SK-N-SH (cell line): ENCODE results near the gene MAP2. TPM values are rescaled to one million over a fixed set of nuclear protein-coding genes. Genes with fewer than 3 reads are reported as not detected.

Source experiments
- CTCF ChIA-PET: fragments of 300-600, 350-600 bp; formaldehyde crosslinking; extraction: SDS; loops from one replicate; lab custom pipeline; 2021; lab: Yijun Ruan, JAX
- POLR2A ChIA-PET: fragments of 350-600 bp; sonication (Branson Sonifier 250); formaldehyde crosslinking; extraction: SDS; loops from one replicate; lab custom pipeline; 2020; ENCODE audit warnings: antibody characterized with exemption, inconsistent platforms; lab: Yijun Ruan, JAX
- DNase-seq: peaks from one replicate; pipeline ENCODE4 v3.0.0; 2012
- H2AFZ ChIP-seq: fragments of 200-600 bp; sonication (generic); 2 replicates; pipeline ENCODE4 v1.8.1; 2016; ENCODE audit warnings: antibody characterized with exemption, mild to moderate bottlenecking, low read depth
- H3F3A ChIP-seq: fragments of 200-600 bp; sonication (generic); replicated peaks from 2 replicates; pipeline ENCODE3; 2016; ENCODE audit warnings: antibody characterized with exemption, mild to moderate bottlenecking; ENCODE audit not compliant: insufficient read depth
- H3K27ac ChIP-seq, 2 experiments: fragments of 200-500 bp in 1 of 2; fragments of 200-600 bp in 1 of 2; sonication (Bioruptor generic) in 1 of 2; sonication (generic), shearing (Covaris generic) in 1 of 2; 2 replicates each; pipeline versions ENCODE4 v1.5.1 to v1.6.1; 2014 to 2016; ENCODE audit warnings: low read depth in 2 of 2, inconsistent platforms in 1 of 2, low read length in 1 of 2, mild to moderate bottlenecking in 1 of 2, mixed read lengths in 1 of 2
- H3K27me3 ChIP-seq: fragments of 200-600 bp; sonication (generic), shearing (Covaris generic); 2 replicates; pipeline ENCODE4 v1.6.1; 2016; ENCODE audit warnings: mixed run types; ENCODE audit not compliant: insufficient read depth
- H3K36me3 ChIP-seq, 2 experiments: fragments of 200-500 bp in 1 of 2; fragments of 200-600 bp in 1 of 2; sonication (Bioruptor generic) in 1 of 2; sonication (generic) in 1 of 2; replicated peaks in 1 of 2; 2 replicates each; pipeline versions ENCODE3 to v1.5.1; 2014 to 2016; ENCODE audit warnings: low read length in 1 of 2, mild to moderate bottlenecking in 1 of 2; ENCODE audit not compliant: insufficient read depth in 2 of 2, control insufficient read depth in 1 of 2
- H3K4me1 ChIP-seq, 2 experiments: fragments of 200-500 bp in 1 of 2; fragments of 200-600 bp in 1 of 2; sonication (Bioruptor generic) in 1 of 2; sonication (generic), shearing (Covaris generic) in 1 of 2; 2 replicates each; pipeline versions ENCODE4 v1.5.1 to v1.6.1; 2014 to 2016; ENCODE audit warnings: low read depth in 1 of 2, low read length in 1 of 2, mixed run types in 1 of 2; ENCODE audit not compliant: insufficient read depth in 2 of 2, control insufficient read depth in 1 of 2
- H3K4me2 ChIP-seq: fragments of 200-600 bp; sonication (generic), shearing (Covaris generic); 2 replicates; pipeline ENCODE4 v1.6.1; 2017; ENCODE audit warnings: mixed run types
- H3K4me3 ChIP-seq, 2 experiments: fragments of 200-500 bp in 1 of 2; fragments of 200-600 bp in 1 of 2; sonication (Bioruptor generic) in 1 of 2; sonication (generic), shearing (Covaris generic) in 1 of 2; 2 replicates each; pipeline versions ENCODE4 v1.5.1 to v1.8.1; 2014 to 2016; ENCODE audit warnings: low read depth in 2 of 2, inconsistent platforms in 1 of 2, low read length in 1 of 2, mild to moderate bottlenecking in 1 of 2, mixed read lengths in 1 of 2, moderate library complexity in 1 of 2
- H3K79me2 ChIP-seq: fragments of 200-600 bp; sonication (generic); 2 replicates; pipeline ENCODE4 v1.8.1; 2017; ENCODE audit warnings: mild to moderate bottlenecking; ENCODE audit not compliant: insufficient read depth
- H3K9ac ChIP-seq: fragments of 200-600 bp; sonication (generic); 2 replicates; pipeline ENCODE4 v1.6.1; 2017; ENCODE audit warnings: mixed run types
- H3K9me2 ChIP-seq: fragments of 200-600 bp; sonication (generic); 2 replicates; pipeline ENCODE4 v1.6.1; 2017; ENCODE audit warnings: mixed run types
- H3K9me3 ChIP-seq: fragments of 200-600 bp; sonication (generic); 2 replicates; pipeline ENCODE4 v1.6.1; 2017; ENCODE audit warnings: mixed run types, mild to moderate bottlenecking, moderate library complexity
- H4K20me1 ChIP-seq: fragments of 200-600 bp; sonication (generic); 2 replicates; pipeline ENCODE4 v1.6.1; 2017; ENCODE audit warnings: mild to moderate bottlenecking, mixed run types; ENCODE audit not compliant: insufficient read depth
- CHD2 ChIP-seq: fragments of 150-350 bp; IDR thresholded peaks from 2 replicates; pipeline ENCODE4 v1.6.1; 2018; ENCODE audit warnings: low read length; ENCODE audit not compliant: partially characterized antibody
- EZH2phosphoT487 ChIP-seq: fragments of 200-600 bp; sonication (generic); IDR thresholded peaks from 2 replicates; pipeline ENCODE4 v1.6.1; 2017; ENCODE audit warnings: low read depth, mixed run types, mild to moderate bottlenecking, antibody characterized with exemption, moderate library complexity, borderline replicate concordance
- GATA2 ChIP-seq: sonication (generic); formaldehyde crosslinking; IDR thresholded peaks from 2 replicates; pipeline ENCODE4 v1.5.0; 2020; ENCODE audit warnings: mild to moderate bottlenecking, missing genetic modification reagents
- MXI1 ChIP-seq: IDR thresholded peaks from 2 replicates; pipeline ENCODE4 v1.6.1; 2012; ENCODE audit warnings: mild to moderate bottlenecking, low read depth, low read length, improper control_type of control experiment
- NFIC ChIP-seq: IDR thresholded peaks from 2 replicates; pipeline ENCODE4 v1.4.0; 2012; ENCODE audit warnings: borderline replicate concordance
- POLR2AphosphoS5 ChIP-seq: IDR thresholded peaks from 2 replicates; pipeline ENCODE4 v1.6.1; 2012; ENCODE audit warnings: low read depth, low read length
- RCOR1 ChIP-seq: fragments of 150-350 bp; IDR thresholded peaks from 2 replicates; pipeline ENCODE4 v1.6.1; 2017; ENCODE audit warnings: antibody characterized with exemption, low read length
- REST ChIP-seq: IDR thresholded peaks from 2 replicates; pipeline ENCODE4 v1.6.1; 2012; ENCODE audit warnings: mild to moderate bottlenecking, low read depth, low read length, moderate library complexity
- RXRA ChIP-seq: IDR thresholded peaks from 2 replicates; pipeline ENCODE4 v1.4.0; 2012; ENCODE audit warnings: low read depth, mild to moderate bottlenecking, borderline replicate concordance
- USF1 ChIP-seq: IDR thresholded peaks from 2 replicates; pipeline ENCODE4 v1.4.0; 2012; ENCODE audit warnings: low read depth, borderline replicate concordance
- YY1 ChIP-seq: IDR thresholded peaks from 2 replicates; pipeline ENCODE4 v1.4.0; 2012; ENCODE audit warnings: low read depth, mild to moderate bottlenecking
- WGBS: methylation state at CpG from one replicate; pipeline ENCODE4 v1.1.6; 2017; ENCODE audit warnings: low lambda C conversion rate; 5-methylcytosine and 5-hydroxymethylcytosine counted together
- polyA plus RNA-seq, 3 experiments: library from polyadenylated mRNA; depleted of rRNA; stranded (reverse); fragments of >200 nt; gene quantifications; 2 replicates each; pipeline ENCODE4 v1.2.3, GENCODE V29; 2012
- TF ChIP-seq, protein P1 (sequence below): fragments of 150-350 bp; IDR thresholded peaks from 2 replicates; pipeline ENCODE4 v1.6.1; 2016; ENCODE audit warnings: mild to moderate bottlenecking, low read depth, low read length
- TF ChIP-seq, protein P2 (sequence below): fragments of 200-600 bp; sonication (generic); IDR thresholded peaks from 2 replicates; pipeline ENCODE4 v1.6.1; 2017; ENCODE audit warnings: antibody characterized with exemption, mild to moderate bottlenecking, moderate library complexity
- TF ChIP-seq, protein P3 (sequence below): IDR thresholded peaks from 2 replicates; pipeline ENCODE4 v1.4.0; 2012; ENCODE audit warnings: low read depth

Gene MAP2
- polyA plus RNA-seq, 1 of the 3 experiments (the other 2 are of a cell fraction): 7.8 TPM

GRCh38 chr2:209517436-209517835 lies 93.6 kb downstream of the MAP2 start:
- TF ChIP-seq MXI1 (no peak), POLR2AphosphoS5 (no peak), YY1 (no peak), USF1 (no peak), RCOR1 (no peak), RXRA (no peak), GATA2 (CRISPR knock-in tag) (no peak), REST (no peak), EZH2phosphoT487 (no peak), CHD2 (no peak), NFIC (no peak)
- TF ChIP-seq, protein P1, sequence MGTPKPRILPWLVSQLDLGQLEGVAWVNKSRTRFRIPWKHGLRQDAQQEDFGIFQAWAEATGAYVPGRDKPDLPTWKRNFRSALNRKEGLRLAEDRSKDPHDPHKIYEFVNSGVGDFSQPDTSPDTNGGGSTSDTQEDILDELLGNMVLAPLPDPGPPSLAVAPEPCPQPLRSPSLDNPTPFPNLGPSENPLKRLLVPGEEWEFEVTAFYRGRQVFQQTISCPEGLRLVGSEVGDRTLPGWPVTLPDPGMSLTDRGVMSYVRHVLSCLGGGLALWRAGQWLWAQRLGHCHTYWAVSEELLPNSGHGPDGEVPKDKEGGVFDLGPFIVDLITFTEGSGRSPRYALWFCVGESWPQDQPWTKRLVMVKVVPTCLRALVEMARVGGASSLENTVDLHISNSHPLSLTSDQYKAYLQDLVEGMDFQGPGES: no peak
- TF ChIP-seq, protein P2, sequence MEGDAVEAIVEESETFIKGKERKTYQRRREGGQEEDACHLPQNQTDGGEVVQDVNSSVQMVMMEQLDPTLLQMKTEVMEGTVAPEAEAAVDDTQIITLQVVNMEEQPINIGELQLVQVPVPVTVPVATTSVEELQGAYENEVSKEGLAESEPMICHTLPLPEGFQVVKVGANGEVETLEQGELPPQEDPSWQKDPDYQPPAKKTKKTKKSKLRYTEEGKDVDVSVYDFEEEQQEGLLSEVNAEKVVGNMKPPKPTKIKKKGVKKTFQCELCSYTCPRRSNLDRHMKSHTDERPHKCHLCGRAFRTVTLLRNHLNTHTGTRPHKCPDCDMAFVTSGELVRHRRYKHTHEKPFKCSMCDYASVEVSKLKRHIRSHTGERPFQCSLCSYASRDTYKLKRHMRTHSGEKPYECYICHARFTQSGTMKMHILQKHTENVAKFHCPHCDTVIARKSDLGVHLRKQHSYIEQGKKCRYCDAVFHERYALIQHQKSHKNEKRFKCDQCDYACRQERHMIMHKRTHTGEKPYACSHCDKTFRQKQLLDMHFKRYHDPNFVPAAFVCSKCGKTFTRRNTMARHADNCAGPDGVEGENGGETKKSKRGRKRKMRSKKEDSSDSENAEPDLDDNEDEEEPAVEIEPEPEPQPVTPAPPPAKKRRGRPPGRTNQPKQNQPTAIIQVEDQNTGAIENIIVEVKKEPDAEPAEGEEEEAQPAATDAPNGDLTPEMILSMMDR: no peak
- TF ChIP-seq, protein P3, sequence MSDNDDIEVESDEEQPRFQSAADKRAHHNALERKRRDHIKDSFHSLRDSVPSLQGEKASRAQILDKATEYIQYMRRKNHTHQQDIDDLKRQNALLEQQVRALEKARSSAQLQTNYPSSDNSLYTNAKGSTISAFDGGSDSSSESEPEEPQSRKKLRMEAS: no peak
- ChIA-PET CTCF (no interaction called here), POLR2A (no interaction called here)
- H3F3A ChIP-seq: no peaks in the 10 kb centered on the region
- no peak for DNase-seq
- no peaks in the 10 kb centered on the region for H4K20me1 ChIP-seq
- no peaks in the 10 kb centered on the region for H3K27me3 ChIP-seq
- no peaks in the 10 kb centered on the region for H3K36me3 ChIP-seq
- H2AFZ ChIP-seq: no peak overlapping the region
- no peak overlapping the region for H3K9ac ChIP-seq
- H3K9me2 ChIP-seq: no peaks in the 10 kb centered on the region
- WGBS: 90% methylated on average over 5 of the region's 5 CpGs
- no peak overlapping the region for H3K27ac ChIP-seq
- no peak overlapping the region for H3K4me2 ChIP-seq
- no peaks in the 10 kb centered on the region for H3K79me2 ChIP-seq
- H3K4me1 ChIP-seq: no peaks in the 10 kb centered on the region; a peak in 1 of 4 replicates
- H3K9me3 ChIP-seq: no peaks in the 10 kb centered on the region
- no peak overlapping the region for H3K4me3 ChIP-seq
